Cardiac septum (tissue), 1 donor: Measurements from ENCODE around the gene CIB1. TPM values are rescaled to one million over a fixed set of nuclear protein-coding genes. Genes with fewer than 3 reads are reported as not detected.
"Not testable (repeated sequence)": the region's sequence is repeated elsewhere in the genome, so short reads cannot be mapped to it uniquely, and the experiment has no call there.

Experiments used
- DNase-seq: peaks from one replicate; pipeline ENCODE4 v3.0.0-alpha.2; 2020; ENCODE audit warnings: low spot score
- intact Hi-C: fragments of 100-400 bp; cut with DNase I; formaldehyde crosslinking; loops from one replicate; pipeline ENCODE4 v1.14.0; 2022
- total RNA-seq: library from RNA; stranded (reverse); fragmentation: NEBNext Ultra II Directional; extraction: Animal tissue kit (Norgen Biotek cat#: 25700); gene quantifications from one replicate; pipeline ENCODE4 v1.2.1, GENCODE V29; 2021
- donor health status: DM: no; HTN: no; CAD: no.

Gene CIB1
- total RNA-seq, 1 donor from 2014 or later: 69.9 TPM

GRCh38 chr15:90205050-90205848, 28.5 kb downstream of the CIB1 start:
- intact Hi-C loops: no loop called here

DNA sequence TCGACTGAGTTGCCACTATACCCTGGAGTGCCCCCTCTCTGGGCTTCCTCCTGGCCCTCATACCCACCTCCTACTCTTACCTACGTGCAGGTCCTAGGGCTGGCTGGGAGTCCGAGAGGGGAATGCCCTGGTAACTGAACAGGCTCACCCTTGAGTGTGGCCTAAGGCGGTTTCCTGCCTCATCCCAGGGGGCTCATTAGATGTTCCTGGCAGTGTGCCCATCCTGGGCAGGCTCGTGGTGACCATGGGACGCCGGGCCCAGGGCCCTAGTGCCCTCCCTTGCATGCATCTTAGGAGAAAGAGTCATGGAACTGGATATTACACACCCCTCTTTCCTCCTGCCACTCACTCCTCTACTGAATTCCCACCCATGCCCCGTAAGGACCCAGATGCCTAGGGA, 29.8 kb downstream of the CIB1 start:
- DNase-seq: no peak
- intact Hi-C loops: no loop called here

More at GRCh38 chr15:90205050-90205848, 28.5 kb downstream of the CIB1 start:
- DNase-seq: no peak

DNA sequence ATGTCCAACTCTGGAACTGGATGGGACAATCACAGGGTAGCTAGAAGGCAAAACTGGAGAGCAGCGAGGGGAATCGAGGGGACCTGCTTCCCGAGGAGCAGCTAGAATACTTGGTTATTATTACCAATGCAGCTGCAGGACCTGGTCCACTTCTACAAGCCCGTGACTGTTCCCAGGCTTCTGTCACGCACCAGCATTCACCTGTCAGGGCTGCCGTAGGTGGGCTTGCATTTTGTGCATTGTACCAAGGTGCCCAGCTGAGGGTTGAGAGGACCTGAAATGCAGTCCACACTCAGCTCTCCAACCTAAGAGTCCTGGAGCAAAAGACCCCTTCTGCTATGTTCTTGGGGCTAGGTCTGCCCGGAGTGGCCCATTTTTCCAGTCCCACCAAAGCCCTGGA, 30.3 kb downstream of the CIB1 start:
- intact Hi-C loops: no loop called here

GRCh38 chr15:90202929-90203328, 30.8 kb downstream of the CIB1 start:
- DNase-seq: no peak
- intact Hi-C loops: no loop called here

More for the DNA sequence above, 30.3 kb downstream of the CIB1 start:
- no peak for DNase-seq

- DNase-seq: no peak
- intact Hi-C loops: no loop called here
Observed at GRCh38 chr15:90201944-90202375, 31.8 kb downstream of the CIB1 start.

DNA sequence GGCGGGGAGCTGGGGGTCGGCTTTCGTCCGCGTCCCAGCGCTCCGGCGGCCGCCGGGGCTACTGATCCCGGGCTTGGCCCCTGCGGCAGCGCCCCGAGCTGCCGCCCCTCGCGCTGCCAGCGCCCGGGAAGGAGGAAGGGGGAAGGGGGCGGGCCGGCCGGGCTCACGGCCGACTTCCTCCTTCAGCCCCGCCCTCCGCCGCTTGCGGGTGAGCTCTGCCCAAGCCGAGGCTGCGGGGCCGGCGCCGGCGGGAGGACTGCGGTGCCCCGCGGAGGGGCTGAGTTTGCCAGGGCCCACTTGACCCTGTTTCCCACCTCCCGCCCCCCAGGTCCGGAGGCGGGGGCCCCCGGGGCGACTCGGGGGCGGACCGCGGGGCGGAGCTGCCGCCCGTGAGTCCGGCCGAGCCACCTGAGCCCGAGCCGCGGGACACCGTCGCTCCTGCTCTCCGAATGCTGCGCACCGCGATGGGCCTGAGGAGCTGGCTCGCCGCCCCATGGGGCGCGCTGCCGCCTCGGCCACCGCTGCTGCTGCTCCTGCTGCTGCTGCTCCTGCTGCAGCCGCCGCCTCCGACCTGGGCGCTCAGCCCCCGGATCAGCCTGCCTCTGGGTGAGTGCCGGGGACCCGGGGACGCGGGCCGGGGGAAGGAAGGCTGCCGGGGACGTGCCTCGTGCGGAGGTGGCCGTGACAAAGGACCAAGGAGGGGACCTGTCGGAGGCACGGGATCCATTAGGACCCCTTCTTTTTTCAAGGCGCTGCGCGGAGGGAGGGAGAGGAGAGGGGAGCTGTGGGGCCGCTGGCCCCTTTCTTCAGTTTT, 32.4 kb downstream of the CIB1 start, which contains the start of gene SEMA4B:
SEMA4B (plus strand) TSS at position 201 of the 814 bp plus-strand sequence; CDS start at position 450, 249 bp downstream.
- intact Hi-C loops: no loop called here
- DNase-seq: peak; percentile 92

DNA sequence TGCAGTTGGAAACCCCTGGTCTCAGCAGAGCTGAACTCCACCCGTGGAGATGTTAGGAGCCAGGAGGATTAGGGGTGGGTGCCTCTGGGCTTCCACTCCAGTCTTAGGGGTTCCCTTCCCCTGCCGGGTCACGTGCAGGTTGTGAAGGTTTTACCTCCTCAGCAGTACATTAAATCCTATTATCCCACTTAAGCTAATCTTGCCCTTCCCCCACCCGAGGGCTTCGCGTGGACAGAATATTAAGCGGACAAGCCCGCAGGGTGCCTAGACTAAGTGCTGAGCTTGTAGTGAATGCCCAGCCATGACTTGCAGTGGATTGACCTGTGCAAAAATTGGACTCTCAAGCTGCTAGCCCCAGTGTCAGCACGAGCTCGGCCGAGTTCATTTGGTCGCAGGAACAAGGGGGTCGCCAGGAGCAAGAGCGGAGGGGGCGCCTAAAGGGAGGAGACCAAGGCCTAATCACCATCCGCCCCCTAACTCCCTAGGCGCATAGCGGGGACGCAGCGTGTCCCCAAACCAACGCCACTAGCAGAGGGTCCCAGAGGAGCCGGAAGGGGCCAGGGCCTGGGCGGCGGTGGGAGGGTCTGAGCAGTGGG, 33.1 kb downstream of the CIB1 start:
- no peak for DNase-seq
- intact Hi-C loops: no loop called here

DNA sequence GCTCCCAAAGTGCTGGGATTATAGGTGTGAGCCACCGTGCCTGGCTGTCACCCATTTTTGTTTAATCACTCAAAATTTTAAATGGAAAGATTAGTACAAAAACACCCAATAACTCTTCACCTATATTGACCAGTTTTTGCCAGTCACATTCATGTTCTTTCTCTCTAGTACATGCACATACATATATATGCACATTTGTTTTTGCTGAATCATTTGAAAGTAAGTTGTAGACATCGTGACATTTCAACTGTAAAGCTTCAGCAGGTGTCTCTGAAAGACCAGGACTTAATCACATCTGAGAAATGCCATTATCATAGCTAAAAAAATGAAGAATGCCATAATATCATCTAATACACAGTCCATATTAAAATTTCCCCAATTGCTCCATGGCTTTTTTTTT, 39.1 kb downstream of the CIB1 start:
- intact Hi-C loops: loop anchor here (5.0 kb wide), 1 partner anchor 33 kb away; no protein-coding TSS in a partner anchor
- DNase-seq: no peak

DNA sequence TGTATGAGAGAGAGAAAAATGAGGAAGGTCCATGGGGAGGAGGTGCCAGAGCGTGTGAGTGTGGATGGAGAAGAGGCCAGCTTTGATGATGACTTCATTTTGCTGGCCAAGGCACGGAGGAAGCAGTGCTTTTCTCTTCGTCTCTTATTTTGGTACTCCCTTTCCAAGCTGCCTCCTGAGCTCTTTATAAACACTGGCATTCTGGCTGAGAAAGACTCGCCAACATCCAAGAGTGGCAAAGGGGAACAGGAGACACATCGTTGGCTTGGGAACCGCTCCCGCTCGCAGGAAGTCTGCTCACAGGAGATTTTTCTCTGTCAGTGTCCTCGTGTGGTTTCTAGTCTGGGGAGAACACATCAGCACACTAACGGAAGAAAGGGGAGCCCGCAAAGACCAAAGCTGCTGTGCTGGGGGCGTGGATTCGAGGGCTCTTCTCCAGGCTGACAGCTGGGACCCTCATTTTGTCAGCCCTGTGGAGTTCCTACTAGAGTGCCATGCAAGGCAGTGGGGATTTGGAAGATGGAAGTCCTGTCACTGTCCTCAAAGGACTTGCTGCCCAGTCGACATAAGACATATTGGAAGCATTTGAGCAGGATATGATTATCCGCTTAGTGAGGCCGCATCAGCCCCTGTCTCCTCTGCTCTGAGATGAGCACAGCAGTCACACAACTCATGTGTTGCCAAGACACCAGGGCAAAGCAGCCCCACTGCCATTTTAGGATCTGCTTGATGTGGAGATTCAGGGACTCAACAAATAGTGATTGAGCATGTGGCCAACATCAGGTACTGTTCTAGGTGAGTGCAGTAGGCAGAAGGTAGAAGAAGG, 40.6 kb downstream of the CIB1 start:
- no peak for DNase-seq
- intact Hi-C loops: loop anchor here (5.0 kb wide), 1 partner anchor 34 kb away; no protein-coding TSS in a partner anchor

DNA sequence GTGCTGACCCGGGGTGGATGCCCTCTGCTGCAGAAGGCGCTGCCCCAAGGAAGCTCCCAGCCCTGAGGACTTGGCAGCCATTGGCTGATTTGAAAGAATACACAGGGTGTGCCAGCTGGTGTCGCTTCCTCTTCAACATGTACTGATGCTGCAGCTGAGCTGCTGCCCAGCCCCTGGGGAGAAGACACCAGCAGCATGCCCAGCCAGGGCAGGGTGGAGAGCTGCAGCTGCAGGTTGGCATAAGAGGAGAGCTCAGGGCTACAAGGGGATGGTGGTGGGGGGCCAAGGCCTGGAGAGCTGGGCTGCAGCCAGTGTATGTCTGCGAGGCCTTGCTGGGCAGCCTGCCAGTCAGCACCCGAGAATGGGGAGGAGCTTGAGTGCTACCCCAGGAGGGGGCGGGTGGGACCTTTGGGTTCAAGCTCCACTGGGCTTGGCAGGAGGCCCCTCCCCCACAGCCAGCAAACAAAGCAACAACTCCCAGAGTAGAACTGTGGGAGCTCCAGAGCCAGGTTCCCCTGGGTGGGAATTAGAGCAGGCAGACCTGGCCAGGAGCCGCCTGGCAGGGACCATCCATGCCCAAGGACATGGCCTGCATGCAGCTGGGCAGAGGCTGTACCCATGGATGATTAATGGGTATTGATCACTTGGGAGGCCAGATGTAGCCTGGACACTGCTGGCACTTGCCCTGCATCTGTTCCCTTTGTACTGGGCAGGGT, 41.8 kb downstream of the CIB1 start:
- intact Hi-C loops: loop anchor here (5.0 kb wide), 1 partner anchor 35 kb away; no protein-coding TSS in a partner anchor
- peak; percentile 79 for DNase-seq

DNA sequence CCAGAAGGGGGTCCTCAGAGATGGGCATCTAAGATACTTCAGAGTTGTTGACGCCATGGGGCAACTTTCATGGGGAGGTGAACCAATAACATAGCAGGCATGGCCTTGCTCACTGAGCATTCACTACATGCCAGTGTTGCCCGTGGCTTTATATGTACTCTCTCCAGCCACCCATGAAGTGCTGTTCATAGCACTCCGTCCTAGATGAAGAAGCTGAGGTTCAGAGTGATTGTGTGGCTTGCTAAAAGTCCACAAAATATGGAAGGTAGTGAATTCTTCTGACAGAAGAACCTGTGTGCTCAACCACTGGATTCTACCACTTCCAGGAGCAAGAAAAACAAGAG, 42.4 kb downstream of the CIB1 start:
- DNase-seq: no peak
- intact Hi-C loops: loop anchor here (5.0 kb wide), 1 partner anchor 36 kb away; no protein-coding TSS in a partner anchor

GRCh38 chr15:90190606-90191343, 43.0 kb downstream of the CIB1 start:
- no peak for DNase-seq
- intact Hi-C loops: loop anchor here (5.0 kb wide), 1 partner anchor 37 kb away; no protein-coding TSS in a partner anchor

- DNase-seq: no peak
- intact Hi-C loops: loop anchor here (5.0 kb wide), 1 partner anchor 37 kb away; no protein-coding TSS in a partner anchor
Observed at GRCh38 chr15:90189781-90190467, 43.8 kb downstream of the CIB1 start.

DNA sequence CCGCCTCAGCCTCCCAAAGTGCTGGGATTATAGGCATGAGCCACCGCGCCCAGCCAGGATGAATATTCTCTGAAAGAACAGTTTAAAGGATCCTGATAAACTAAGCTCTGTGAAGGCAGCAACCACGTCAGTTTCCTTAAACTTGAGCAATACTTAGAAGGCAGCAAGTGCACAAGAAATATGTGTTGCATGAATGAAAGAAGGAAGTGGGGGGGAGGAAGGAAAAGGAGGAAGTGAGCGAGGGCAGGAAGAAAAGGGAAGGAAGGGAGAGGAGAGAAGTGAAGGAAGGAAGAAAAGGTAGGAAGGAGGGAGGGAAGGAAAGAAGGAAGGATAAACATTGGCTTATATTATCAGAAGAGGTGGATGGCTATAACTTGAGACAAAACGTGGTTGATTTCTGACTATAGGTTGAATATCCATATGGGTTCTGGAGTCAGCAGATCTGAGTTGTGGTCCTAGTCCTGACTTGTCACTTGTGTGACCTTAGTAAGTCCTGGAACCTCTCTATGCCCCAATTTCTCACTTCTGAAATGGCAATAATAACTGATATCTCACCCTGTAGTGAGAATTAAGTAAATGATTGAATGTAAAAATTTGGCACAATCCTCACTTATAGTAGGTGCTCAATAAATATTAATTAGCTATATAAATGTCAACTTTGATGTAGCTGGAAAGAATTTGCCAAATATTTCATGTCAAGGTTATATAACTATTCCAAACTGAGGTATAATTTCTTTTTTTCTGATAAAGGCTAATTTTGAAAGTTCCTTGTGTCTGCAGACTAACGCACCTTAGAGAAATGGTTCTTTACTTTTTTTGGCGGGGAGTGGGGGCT, 44.6 kb downstream of the CIB1 start:
- intact Hi-C loops: no loop called here
- no peak for DNase-seq

DNA sequence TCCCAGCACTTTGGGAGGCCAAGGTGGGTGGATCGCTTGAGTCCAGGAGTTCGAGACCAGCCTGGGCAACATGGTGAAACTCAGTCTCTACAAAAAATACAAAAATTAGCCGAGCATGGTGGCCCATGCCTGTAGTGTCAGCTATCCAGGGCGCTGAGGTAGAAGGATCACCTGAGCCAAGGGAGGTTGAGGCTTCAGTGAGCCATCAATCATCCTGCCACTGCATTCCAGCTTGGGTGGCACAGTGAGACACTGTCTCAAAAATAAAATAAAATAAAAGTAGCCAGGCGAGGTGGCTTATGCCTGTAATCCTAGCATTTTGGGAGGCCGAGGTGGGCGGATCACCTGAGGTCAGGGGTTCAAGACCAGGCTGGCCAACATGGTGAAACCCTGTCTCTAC, 45.7 kb downstream of the CIB1 start:
- intact Hi-C loops, DNase-seq: not testable (repeated sequence)

GRCh38 chr15:90187257-90187868, 46.4 kb downstream of the CIB1 start:
- intact Hi-C loops: no loop called here
- no peak for DNase-seq
